Fibroblast of lung (primary cell): ENCODE results near the gene B3GALT5.

Experiments used
- EZH2 ChIP-seq: IDR thresholded peaks from 2 replicates; pipeline ENCODE4 v1.5.1; 2012; ENCODE audit warnings: low read length, control low read depth, mild to moderate bottlenecking; ENCODE audit errors: missing control alignments
- TF ChIP-seq, protein P1 (sequence below), 2 donors: IDR thresholded peaks in 1 of 2; conservative IDR thresholded peaks in 1 of 2; 1 replicate in 1 of 2; 2 replicates in 1 of 2; pipeline ENCODE4 v1.5.1; 2011 to 2012; ENCODE audit warnings: low read length in 2 of 2, control low read depth in 1 of 2, inconsistent platforms in 1 of 2, low read depth in 1 of 2, mild to moderate bottlenecking in 1 of 2

DNA sequence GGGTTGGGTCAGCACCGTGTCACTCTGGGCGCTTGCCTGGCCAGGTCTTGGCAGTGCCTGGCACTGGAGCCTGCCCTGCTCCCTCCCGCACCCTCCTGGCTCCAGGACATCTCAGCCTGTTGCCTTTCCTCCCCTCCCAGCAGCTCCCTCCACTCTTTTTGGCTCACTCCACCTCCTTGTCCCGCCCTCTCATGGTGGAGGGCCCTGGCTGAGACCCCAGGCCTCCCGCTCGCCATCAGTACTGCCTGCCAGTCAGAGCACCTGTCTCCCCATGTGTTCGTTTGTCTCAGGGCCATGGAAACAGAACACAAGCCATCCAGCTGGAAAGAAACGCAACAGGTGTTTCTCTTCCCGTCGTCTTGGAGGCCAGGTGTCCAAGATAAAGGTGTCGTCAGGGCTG, 61.0 kb downstream of the B3GALT5 start:
- TF ChIP-seq, protein P1, sequence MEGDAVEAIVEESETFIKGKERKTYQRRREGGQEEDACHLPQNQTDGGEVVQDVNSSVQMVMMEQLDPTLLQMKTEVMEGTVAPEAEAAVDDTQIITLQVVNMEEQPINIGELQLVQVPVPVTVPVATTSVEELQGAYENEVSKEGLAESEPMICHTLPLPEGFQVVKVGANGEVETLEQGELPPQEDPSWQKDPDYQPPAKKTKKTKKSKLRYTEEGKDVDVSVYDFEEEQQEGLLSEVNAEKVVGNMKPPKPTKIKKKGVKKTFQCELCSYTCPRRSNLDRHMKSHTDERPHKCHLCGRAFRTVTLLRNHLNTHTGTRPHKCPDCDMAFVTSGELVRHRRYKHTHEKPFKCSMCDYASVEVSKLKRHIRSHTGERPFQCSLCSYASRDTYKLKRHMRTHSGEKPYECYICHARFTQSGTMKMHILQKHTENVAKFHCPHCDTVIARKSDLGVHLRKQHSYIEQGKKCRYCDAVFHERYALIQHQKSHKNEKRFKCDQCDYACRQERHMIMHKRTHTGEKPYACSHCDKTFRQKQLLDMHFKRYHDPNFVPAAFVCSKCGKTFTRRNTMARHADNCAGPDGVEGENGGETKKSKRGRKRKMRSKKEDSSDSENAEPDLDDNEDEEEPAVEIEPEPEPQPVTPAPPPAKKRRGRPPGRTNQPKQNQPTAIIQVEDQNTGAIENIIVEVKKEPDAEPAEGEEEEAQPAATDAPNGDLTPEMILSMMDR (conservative IDR thresholded peaks at IDR 0.05 in 1 of 2, IDR thresholded peaks at IDR 0.05 in 1 of 2; ENCODE audit: low read depth in 1 of 2, low read length in 2 of 2): no peak
- TF ChIP-seq EZH2: no peak
